Adrenal gland (tissue), 5 donors: ENCODE measurements around the gene ITLN2.
"Not testable (repeated sequence)": the region's sequence is repeated elsewhere in the genome, so short reads cannot be mapped to it uniquely, and the experiment has no call there.

Experiments
- CTCF ChIP-seq, 6 experiments: fragments of 450-650 bp in 4 of 6; fragments of 200-600 bp in 2 of 6; sonication (generic) in 1 of 6; IDR thresholded peaks; 1 replicate in 5 of 6; 2 replicates in 1 of 6; pipeline versions ENCODE4 v1.5.1 to v1.8.0; 2016 to 2021; ENCODE audit warnings: antibody characterized with exemption in 6 of 6, mild to moderate bottlenecking in 2 of 6, moderate library complexity in 1 of 6
- POLR2A ChIP-seq, 2 donors: fragments of 450-650 bp; IDR thresholded peaks; one replicate each; pipeline ENCODE4 v1.6.1; 2017; ENCODE audit warnings: antibody characterized with exemption in 2 of 2, mild to moderate bottlenecking in 2 of 2, moderate library complexity in 1 of 2
- donor health status: DM: no; HTN: no; CAD: no.

GRCh38 chr1:160913229-160913628, 41.4 kb downstream of the ITLN2 start:
- TF ChIP-seq CTCF, POLR2A (IDR thresholded peaks at IDR 0.05): not testable (repeated sequence)
